LNCAP (cell line): ENCODE data around the gene STRIP1.

Experiments used
- CTCF ChIP-seq: fragments of 450-650 bp; IDR thresholded peaks from 2 replicates; pipeline ENCODE4 v1.5.1; 2017; ENCODE audit warnings: mild to moderate bottlenecking

STRIP1 gene

GRCh38 chr1:110034451-110035235, at the start of gene STRIP1:
STRIP1 (plus strand) TSS chr1:110034624; CDS start chr1:110034638, 14 bp downstream.
- no peak for TF ChIP-seq CTCF

- no peak for TF ChIP-seq CTCF
These were observed 49.0 kb upstream of the STRIP1 start for GRCh38 chr1:109985247-109986053.

GRCh38 chr1:109986054-109986444, 48.4 kb upstream of the STRIP1 start:
- no peak for TF ChIP-seq CTCF

GRCh38 chr1:109988349-109988914, 46.0 kb upstream of the STRIP1 start:
- TF ChIP-seq CTCF: no peak

GRCh38 chr1:109989506-109990301, 44.7 kb upstream of the STRIP1 start:
- TF ChIP-seq CTCF: no peak

- no peak for TF ChIP-seq CTCF
These were observed 44.1 kb upstream of the STRIP1 start for GRCh38 chr1:109990302-109990653.

GRCh38 chr1:109991400-109991925, 43.0 kb upstream of the STRIP1 start:
- TF ChIP-seq CTCF: no peak
